ENCODE measurements around the gene SYPL1. TPM values are rescaled to one million over a fixed set of nuclear protein-coding genes. Genes with fewer than 3 reads are reported as not detected.

SYPL1 gene
- total RNA-seq, 1 experiment from 2014 or later: 98.3 TPM

- Histone ChIP-seq H3K4me1 (ENCODE audit: control insufficient read depth, insufficient read depth, low read length) (no peaks in the 10 kb centered on the region; the same call in 1 of the 2 replicates), H3K36me3 (ENCODE audit: control insufficient read depth, insufficient read depth, low read length) (no peaks in the 10 kb centered on the region), H3K27ac (ENCODE audit: low read length) (no peak overlapping the region), H3K27me3 (ENCODE audit: control insufficient read depth, insufficient read depth, low read length) (peaks cover 2% of the 10 kb centered on the region; the same call in 1 of the 2 replicates), H3K9me3 (ENCODE audit: control insufficient read depth, insufficient read depth, low read depth, low read length) (no peaks in the 10 kb centered on the region), H3K4me3 (ENCODE audit: low read depth in 2 of 2, low read length in 2 of 2) (no peak overlapping the region)
- no TSS peak for BruUV-seq (replicated peaks)
- ChIA-PET POLR2A (no interaction called here), CTCF (interaction anchor here (0.6 to 0.7 kb wide), 3 partner anchors 18 to 358 kb away, joined by 3 read pairs; no protein-coding TSS in a partner anchor)
- DNase-seq (ENCODE audit: low read depth, low spot score): no peak
- ATAC-seq: peak; percentile 43; the same call in 1 of the 2 replicates
- intact Hi-C loops (cut with micrococcal nuclease; ENCODE audit: unreplicated experiment) (no loop called here), in situ Hi-C loops (cut with HindIII; ENCODE audit: low pct_unique_long_range_greater_than_20kb, low sequenced_read_pairs) (loop anchor here (25.0 kb wide), 1 partner anchor 112 kb away; no protein-coding TSS in a partner anchor)
- no peak for TF ChIP-seq SIN3A (IDR thresholded peaks at IDR 0.05; ENCODE audit: borderline replicate concordance, insufficient read depth, low read depth, low read length)
- TF ChIP-seq POLR2AphosphoS5 (IDR thresholded peaks at IDR 0.05; ENCODE audit: low read depth, low read length): no peak
Observed at GRCh38 chr7:106050002-106050745, 61.9 kb downstream of the SYPL1 start.

- DNase-seq (ENCODE audit: low read depth, low spot score) (no peak), ATAC-seq (no peak)
- Histone ChIP-seq H3K36me3 (ENCODE audit: control insufficient read depth, insufficient read depth, low read length) (no peaks in the 10 kb centered on the region), H3K4me1 (ENCODE audit: control insufficient read depth, insufficient read depth, low read length) (no peaks in the 10 kb centered on the region; the same call in 1 of the 2 replicates), H3K9me3 (ENCODE audit: control insufficient read depth, insufficient read depth, low read depth, low read length) (no peaks in the 10 kb centered on the region), H3K4me3 (ENCODE audit: low read depth in 2 of 2, low read length in 2 of 2) (no peak overlapping the region), H3K27ac (ENCODE audit: low read length) (no peak overlapping the region), H3K27me3 (ENCODE audit: control insufficient read depth, insufficient read depth, low read length) (peaks cover 2% of the 10 kb centered on the region; the same call in 1 of the 2 replicates)
- CTCF ChIA-PET: interaction anchor here (0.6 kb wide), 1 partner anchor 83 kb away, joined by 3 read pairs; no protein-coding TSS in a partner anchor
- intact Hi-C loops (cut with micrococcal nuclease; ENCODE audit: unreplicated experiment): loop anchor here (10.0 kb wide), 1 partner anchor 174 kb away; the partner anchor contains the start of gene ATXN7L1
- TF ChIP-seq CTCF (IDR thresholded peaks at IDR 0.05): no peak
- TF ChIP-seq POLR2AphosphoS5 (IDR thresholded peaks at IDR 0.05; ENCODE audit: low read depth, low read length): no peak
- TF ChIP-seq REST (IDR thresholded peaks at IDR 0.05; ENCODE audit: insufficient read depth in 1 of 2, low read depth in 2 of 2, low read length in 1 of 2): no peak
- in situ Hi-C loops (cut with HindIII; ENCODE audit: low pct_unique_long_range_greater_than_20kb, low sequenced_read_pairs): no loop called here
- POLR2A ChIA-PET: no interaction called here
- no TSS peak for BruUV-seq (replicated peaks)
Observed at GRCh38 chr7:106049139-106049752, 62.9 kb downstream of the SYPL1 start.

- H3K36me3 ChIP-seq (ENCODE audit: control insufficient read depth, insufficient read depth, low read length): no peaks in the 10 kb centered on the region
- peaks cover 2% of the 10 kb centered on the region; the same call in 1 of the 2 replicates for H3K27me3 ChIP-seq (ENCODE audit: control insufficient read depth, insufficient read depth, low read length)
- no peak overlapping the region for H3K4me3 ChIP-seq (ENCODE audit: low read depth in 2 of 2, low read length in 2 of 2)
- intact Hi-C loops (cut with micrococcal nuclease; ENCODE audit: unreplicated experiment) (loop anchor here (10.0 kb wide), 1 partner anchor 174 kb away; the partner anchor contains the start of gene ATXN7L1), in situ Hi-C loops (cut with HindIII; ENCODE audit: low pct_unique_long_range_greater_than_20kb, low sequenced_read_pairs) (no loop called here)
- no peaks in the 10 kb centered on the region for H3K9me3 ChIP-seq (ENCODE audit: control insufficient read depth, insufficient read depth, low read depth, low read length)
- TF ChIP-seq POLR2AphosphoS5 (IDR thresholded peaks at IDR 0.05; ENCODE audit: low read depth, low read length) (no peak), CTCF (IDR thresholded peaks at IDR 0.05) (no peak), SIN3A (IDR thresholded peaks at IDR 0.05; ENCODE audit: borderline replicate concordance, insufficient read depth, low read depth, low read length) (no peak), REST (IDR thresholded peaks at IDR 0.05; ENCODE audit: insufficient read depth in 1 of 2, low read depth in 2 of 2, low read length in 1 of 2) (no peak)
- no TSS peak for BruUV-seq (replicated peaks)
- no peaks in the 10 kb centered on the region; the same call in 1 of the 2 replicates for H3K4me1 ChIP-seq (ENCODE audit: control insufficient read depth, insufficient read depth, low read length)
- ATAC-seq (no peak), DNase-seq (ENCODE audit: low read depth, low spot score) (no peak)
- ChIA-PET POLR2A (no interaction called here), CTCF (no interaction called here)
- H3K27ac ChIP-seq (ENCODE audit: low read length): no peak overlapping the region
Observed at GRCh38 chr7:106048706-106049020, 63.4 kb downstream of the SYPL1 start.

All from Panc1 (cell line).